ENCODE results near the gene INSR. TPM values are rescaled to one million over a fixed set of nuclear protein-coding genes. Genes with fewer than 3 reads are reported as not detected.
"Not testable (repeated sequence)": the region's sequence is repeated elsewhere in the genome, so short reads cannot be mapped to it uniquely, and the experiment has no call there.

INSR gene
- total RNA-seq, 1 donor from 2014 or later, result 69.2 TPM

- not testable (repeated sequence) for H3K27me3 Mint-ChIP-seq; H3K4me1 Mint-ChIP-seq (ENCODE audit: low read depth); H3K27ac Mint-ChIP-seq; DNase-seq (ENCODE audit: low spot score, unreplicated experiment); H3K36me3 Mint-ChIP-seq (ENCODE audit: insufficient read depth); H3K4me3 Mint-ChIP-seq (ENCODE audit: low read depth)
- H3K9me3 Mint-ChIP-seq (ENCODE audit: low read depth), result peaks cover 10% of the 10 kb centered on the region
- peak; percentile 18 for TF ChIP-seq CTCF (IDR thresholded peaks at IDR 0.05; ENCODE audit: unreplicated experiment)
Observed at GRCh38 chr19:7067122-7067521, 227.1 kb downstream of the INSR start.

GRCh38 chr19:7063764-7064418, 230.3 kb downstream of the INSR start:
- Mint-ChIP-seq H3K4me1 (ENCODE audit: low read depth) (peaks cover under 1% of the 10 kb centered on the region), H3K4me3 (ENCODE audit: low read depth) (no peak overlapping the region)
- no peak for TF ChIP-seq CTCF (IDR thresholded peaks at IDR 0.05; ENCODE audit: unreplicated experiment)

GRCh38 chr19:7063339-7063738, 230.9 kb downstream of the INSR start:
- Mint-ChIP-seq H3K36me3 (ENCODE audit: insufficient read depth) (no peaks in the 10 kb centered on the region), H3K27ac (no peak overlapping the region), H3K4me1 (ENCODE audit: low read depth) (no peaks in the 10 kb centered on the region), H3K4me3 (ENCODE audit: low read depth) (no peak overlapping the region), H3K9me3 (ENCODE audit: low read depth) (peaks cover 6% of the 10 kb centered on the region), H3K27me3 (no peaks in the 10 kb centered on the region)
- no peak for TF ChIP-seq CTCF (IDR thresholded peaks at IDR 0.05; ENCODE audit: unreplicated experiment)
- no peak for DNase-seq (ENCODE audit: low spot score, unreplicated experiment)

More at GRCh38 chr19:7063764-7064418, 230.3 kb downstream of the INSR start:
- DNase-seq (ENCODE audit: low spot score, unreplicated experiment), result no peak
- H3K27me3 Mint-ChIP-seq, result no peaks in the 10 kb centered on the region
- H3K9me3 Mint-ChIP-seq (ENCODE audit: low read depth), result peaks cover 8% of the 10 kb centered on the region
- H3K36me3 Mint-ChIP-seq (ENCODE audit: insufficient read depth), result no peaks in the 10 kb centered on the region
- no peak overlapping the region for H3K27ac Mint-ChIP-seq

Other genes with a start within 250 kb of the INSR start
- not detected in 2 replicates for gene MBD3L2, start 245.1 kb downstream of the INSR start, total RNA-seq
- not detected in 2 replicates for gene MBD3L3, start 235.7 kb downstream of the INSR start, total RNA-seq
- 14.9 and 15.7 TPM in 2 replicates for gene ZNF557, start 224.7 kb downstream of the INSR start, total RNA-seq
- gene ARHGEF18, start 54.5 kb upstream of the INSR start, total RNA-seq, result 53.4 and 60.8 TPM in 2 replicates
- 5.5 and 6.1 TPM in 2 replicates for gene PEX11G, start 194.6 kb upstream of the INSR start, total RNA-seq
- gene ZNF358, start 221.7 kb upstream of the INSR start, total RNA-seq, result 78.0 and 86.1 TPM in 2 replicates
- gene MCOLN1, start 228.2 kb upstream of the INSR start, total RNA-seq, result 16.5 and 18.3 TPM in 2 replicates
- gene PNPLA6, start 241.3 kb upstream of the INSR start, total RNA-seq, result 131 and 140 TPM in 2 replicates